ENCODE results near the gene RNF169.

RNF169 gene

DNA sequence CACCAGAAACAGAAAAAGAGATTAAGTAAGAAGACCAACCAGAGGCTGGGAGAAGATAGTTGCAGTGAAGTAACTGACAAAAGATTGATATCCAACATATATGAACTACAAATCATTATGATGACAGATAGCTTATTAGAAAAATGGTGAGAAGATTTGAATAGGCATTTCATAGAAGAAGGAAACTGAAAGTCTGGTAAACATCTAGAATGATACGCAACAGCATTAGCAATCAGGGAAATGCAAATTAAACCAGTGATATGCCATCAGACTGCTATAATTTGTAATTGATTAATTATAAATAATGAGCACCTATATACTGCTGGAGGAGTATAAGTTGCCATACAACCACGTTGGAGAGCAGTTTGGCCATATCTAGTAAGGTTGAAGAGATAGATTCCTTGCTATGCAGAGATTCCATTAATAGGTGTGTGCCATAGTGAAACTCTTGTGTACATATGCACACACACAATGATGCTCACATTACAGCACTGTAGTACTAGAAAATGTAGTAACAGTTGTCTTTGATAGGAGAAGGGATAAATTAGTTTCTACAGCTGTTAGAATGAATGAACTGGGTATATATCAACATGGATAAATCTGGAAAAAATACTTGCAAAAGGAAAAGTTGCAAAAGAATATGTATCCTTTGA, 20.5 kb downstream of the RNF169 start:
- Mint-ChIP-seq H3K9me3 (peaks cover 4% of the 10 kb centered on the region), H3K27me3 (ENCODE audit: low read depth) (no peaks in the 10 kb centered on the region), H3K27ac (no peak overlapping the region), H3K36me3 (ENCODE audit: low read depth) (peaks cover 17% of the 10 kb centered on the region), H3K4me3 (no peak overlapping the region), H3K4me1 (no peaks in the 10 kb centered on the region)
- TF ChIP-seq, protein P1, sequence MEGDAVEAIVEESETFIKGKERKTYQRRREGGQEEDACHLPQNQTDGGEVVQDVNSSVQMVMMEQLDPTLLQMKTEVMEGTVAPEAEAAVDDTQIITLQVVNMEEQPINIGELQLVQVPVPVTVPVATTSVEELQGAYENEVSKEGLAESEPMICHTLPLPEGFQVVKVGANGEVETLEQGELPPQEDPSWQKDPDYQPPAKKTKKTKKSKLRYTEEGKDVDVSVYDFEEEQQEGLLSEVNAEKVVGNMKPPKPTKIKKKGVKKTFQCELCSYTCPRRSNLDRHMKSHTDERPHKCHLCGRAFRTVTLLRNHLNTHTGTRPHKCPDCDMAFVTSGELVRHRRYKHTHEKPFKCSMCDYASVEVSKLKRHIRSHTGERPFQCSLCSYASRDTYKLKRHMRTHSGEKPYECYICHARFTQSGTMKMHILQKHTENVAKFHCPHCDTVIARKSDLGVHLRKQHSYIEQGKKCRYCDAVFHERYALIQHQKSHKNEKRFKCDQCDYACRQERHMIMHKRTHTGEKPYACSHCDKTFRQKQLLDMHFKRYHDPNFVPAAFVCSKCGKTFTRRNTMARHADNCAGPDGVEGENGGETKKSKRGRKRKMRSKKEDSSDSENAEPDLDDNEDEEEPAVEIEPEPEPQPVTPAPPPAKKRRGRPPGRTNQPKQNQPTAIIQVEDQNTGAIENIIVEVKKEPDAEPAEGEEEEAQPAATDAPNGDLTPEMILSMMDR (IDR thresholded peaks at IDR 0.05; ENCODE audit: unreplicated experiment in 3 of 3) = no peak

DNA sequence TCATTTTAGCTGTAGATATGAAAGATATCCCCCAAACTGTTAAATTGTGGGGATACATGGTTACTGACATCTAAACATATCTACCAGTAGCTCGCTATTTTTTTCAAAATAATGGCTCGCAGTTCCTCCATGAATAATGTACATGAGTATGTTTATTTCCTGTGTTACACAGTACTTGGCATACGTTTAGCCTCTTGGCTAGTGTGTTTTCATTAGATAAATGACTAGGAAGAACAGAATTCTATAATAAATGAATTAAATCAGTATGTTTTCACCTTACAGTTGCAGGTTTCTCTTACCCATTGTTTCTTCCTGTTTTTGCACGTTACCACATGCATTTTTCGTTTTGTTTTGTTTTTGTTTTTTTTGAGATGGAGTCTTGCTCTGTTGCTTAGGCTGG, 21.8 kb downstream of the RNF169 start:
- Mint-ChIP-seq H3K27ac (no peak overlapping the region), H3K4me1 (peaks cover 7% of the 10 kb centered on the region), H3K36me3 (ENCODE audit: low read depth) (peaks cover 11% of the 10 kb centered on the region), H3K27me3 (ENCODE audit: low read depth) (no peaks in the 10 kb centered on the region), H3K4me3 (no peak overlapping the region), H3K9me3 (no peaks in the 10 kb centered on the region)
- TF ChIP-seq, protein P1 (IDR thresholded peaks at IDR 0.05; ENCODE audit: unreplicated experiment in 3 of 3) = no peak

DNA sequence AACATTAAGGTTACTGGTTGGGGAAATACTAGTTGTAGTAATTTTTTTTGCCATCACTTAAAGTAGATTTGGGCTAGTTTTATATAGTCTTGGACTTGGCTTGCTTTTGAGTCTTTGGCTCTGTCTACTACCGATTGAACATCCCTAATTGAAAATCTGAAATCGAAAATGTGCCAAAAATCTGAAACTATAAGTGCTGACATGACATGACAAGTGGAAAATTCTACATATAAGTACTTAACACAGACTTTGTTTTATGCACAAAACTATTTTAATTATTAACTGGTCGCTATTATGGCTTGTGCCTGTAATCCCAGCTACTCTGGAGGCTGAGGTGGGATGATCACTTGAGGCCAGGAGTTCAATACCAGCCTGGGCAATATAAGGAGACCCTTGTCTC, 22.5 kb downstream of the RNF169 start:
- no peaks in the 10 kb centered on the region for H3K27me3 Mint-ChIP-seq (ENCODE audit: low read depth)
- no peak overlapping the region for H3K27ac Mint-ChIP-seq
- TF ChIP-seq, protein P1 (IDR thresholded peaks at IDR 0.05; ENCODE audit: unreplicated experiment in 3 of 3) = no peak
- H3K4me1 Mint-ChIP-seq = peaks cover 7% of the 10 kb centered on the region
- H3K9me3 Mint-ChIP-seq = no peaks in the 10 kb centered on the region
- peaks cover 6% of the 10 kb centered on the region for H3K36me3 Mint-ChIP-seq (ENCODE audit: low read depth)
- no peak overlapping the region for H3K4me3 Mint-ChIP-seq

DNA sequence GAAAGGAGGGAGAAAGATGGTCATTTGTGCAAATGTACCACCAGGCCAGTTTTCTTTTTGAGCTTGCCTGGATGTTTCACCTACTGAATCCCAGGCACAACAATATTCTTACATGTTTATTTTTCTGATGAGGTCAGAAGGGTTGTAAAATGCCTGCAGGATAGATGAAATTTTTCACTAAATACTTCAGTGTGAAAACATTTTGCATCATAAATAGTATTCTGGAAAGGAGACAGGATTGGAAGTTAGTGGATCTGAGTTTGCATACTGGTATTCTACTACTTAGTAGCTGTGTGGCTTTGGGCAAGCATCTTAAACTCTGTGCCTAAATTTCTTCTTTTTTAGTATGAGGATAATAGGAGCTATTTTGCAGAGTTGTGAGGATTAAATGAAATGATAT, 24.8 kb downstream of the RNF169 start:
- H3K4me1 Mint-ChIP-seq = peaks cover 12% of the 10 kb centered on the region
- no peak overlapping the region for H3K27ac Mint-ChIP-seq
- TF ChIP-seq, protein P1 (IDR thresholded peaks at IDR 0.05; ENCODE audit: unreplicated experiment in 3 of 3) = no peak
- H3K4me3 Mint-ChIP-seq = no peak overlapping the region
- no peaks in the 10 kb centered on the region for H3K27me3 Mint-ChIP-seq (ENCODE audit: low read depth)
- no peaks in the 10 kb centered on the region for H3K36me3 Mint-ChIP-seq (ENCODE audit: low read depth)
- H3K9me3 Mint-ChIP-seq = no peaks in the 10 kb centered on the region

DNA sequence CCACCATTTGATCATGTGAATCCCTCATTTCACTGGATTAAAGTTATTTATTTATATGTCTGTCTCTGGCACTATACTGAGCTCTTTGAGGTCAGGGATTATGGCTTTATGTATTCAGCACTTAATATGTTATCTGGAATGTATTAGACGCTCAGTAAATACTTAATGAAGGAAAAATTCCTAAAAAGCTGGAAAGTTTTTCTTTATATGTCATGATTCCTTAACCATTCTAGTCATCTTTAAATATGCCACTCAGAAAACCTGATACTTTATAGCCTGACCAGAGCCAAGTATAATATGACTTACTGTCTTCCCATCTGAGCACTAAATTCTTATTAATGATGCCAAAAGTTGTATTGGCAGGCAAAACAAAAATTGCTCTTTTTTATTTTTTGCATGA, 27.1 kb downstream of the RNF169 start:
- H3K27ac Mint-ChIP-seq = no peak overlapping the region
- no peaks in the 10 kb centered on the region for H3K36me3 Mint-ChIP-seq (ENCODE audit: low read depth)
- H3K4me3 Mint-ChIP-seq = no peak overlapping the region
- TF ChIP-seq, protein P1 (IDR thresholded peaks at IDR 0.05; ENCODE audit: unreplicated experiment in 3 of 3) = no peak
- peaks cover 12% of the 10 kb centered on the region for H3K4me1 Mint-ChIP-seq
- no peaks in the 10 kb centered on the region for H3K9me3 Mint-ChIP-seq
- H3K27me3 Mint-ChIP-seq (ENCODE audit: low read depth) = no peaks in the 10 kb centered on the region

DNA sequence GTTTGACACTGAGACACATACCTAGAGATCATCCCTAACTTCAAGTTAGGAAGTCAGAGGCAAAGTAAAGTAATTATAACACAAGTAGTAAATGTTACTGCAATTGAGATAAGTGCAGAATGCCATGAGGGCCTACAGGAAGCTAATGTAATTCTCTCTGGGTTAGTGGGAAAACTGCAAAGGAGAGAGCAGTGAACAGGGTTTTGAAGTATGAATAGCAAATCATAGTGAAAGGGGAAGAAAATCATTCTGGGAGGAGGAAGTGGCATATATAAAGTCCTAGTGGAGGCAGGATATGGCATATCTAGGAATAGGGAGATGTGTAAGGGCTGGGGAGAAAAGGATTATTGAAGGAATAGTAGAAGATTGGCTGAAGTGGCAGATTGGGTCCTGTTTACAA, 27.9 kb downstream of the RNF169 start:
- H3K27me3 Mint-ChIP-seq (ENCODE audit: low read depth) = no peaks in the 10 kb centered on the region
- H3K4me1 Mint-ChIP-seq = peaks cover 12% of the 10 kb centered on the region
- H3K36me3 Mint-ChIP-seq (ENCODE audit: low read depth) = no peaks in the 10 kb centered on the region
- H3K4me3 Mint-ChIP-seq = no peak overlapping the region
- TF ChIP-seq, protein P1 (IDR thresholded peaks at IDR 0.05; ENCODE audit: unreplicated experiment in 3 of 3) = no peak
- H3K9me3 Mint-ChIP-seq = no peaks in the 10 kb centered on the region
- no peak overlapping the region for H3K27ac Mint-ChIP-seq
